Activated naive CD8-positive, alpha-beta T cell treated with anti-CD3 and anti-CD28 coated beads, Interleukin-2, amount 10 ng/mL, durations not matched to agents 7 days and 5 days (primary cell): ENCODE results near the gene CPED1. TPM values are rescaled to one million over a fixed set of nuclear protein-coding genes. Genes with fewer than 3 reads are reported as not detected.

Experiments used
- total RNA-seq, 2 experiments: library from RNA; stranded (reverse); gene quantifications; one replicate each; pipeline ENCODE4 v1.2.3, GENCODE V29; 2021

The CPED1 gene
- total RNA-seq, 2 experiments from 2014 or later = not detected

Other genes with a start within 250 kb of the CPED1 start
- not detected for gene TSPAN12, start 130.6 kb upstream of the CPED1 start, total RNA-seq
- gene ING3, start 37.9 kb upstream of the CPED1 start, total RNA-seq = 10 to 100 TPM; 20.4 to 23.3 TPM